Endothelial cell of umbilical vein (primary cell): Measurements from ENCODE around the gene FAM240B. TPM values are rescaled to one million over a fixed set of nuclear protein-coding genes. Genes with fewer than 3 reads are reported as not detected.

Experiments
- BruUV-seq: library from RNA; stranded (reverse); fragments of 400-500 nt; replicated peaks from 2 replicates; lab custom pipeline; 2021; lab: Mats Ljungman, UMichigan
- CTCF ChIA-PET: fragments of 300-600, 350-600 bp; sonication (Branson Sonifier 250); formaldehyde crosslinking; loops from one replicate; lab custom pipeline; 2021; ENCODE audit warnings: antibody characterized with exemption, inconsistent platforms; lab: Charles Lee
- POLR2A ChIA-PET: fragments of 300-600, 350-600 bp; sonication (Branson Sonifier 250); formaldehyde crosslinking; loops from one replicate; lab custom pipeline; 2021; ENCODE audit warnings: antibody characterized with exemption, inconsistent platforms; lab: Charles Lee
- DNase-seq: peaks from one replicate; pipeline ENCODE4 v3.0.0-alpha.2; 2011; ENCODE audit warnings: low read depth, low spot score
- FAIRE-seq: peaks from 2 replicates; lab custom pipeline; 2011; peaks lifted over from hg19 to GRCh38; lab: Jason Lieb, UNC
- H2AFZ ChIP-seq: 2 replicates; pipeline ENCODE4 v1.6.0; 2012; ENCODE audit warnings: low read depth, low read length, control low read depth, inconsistent platforms
- H3K27ac ChIP-seq: 2 replicates; pipeline ENCODE4 v1.5.1; 2011; ENCODE audit warnings: low read depth, mild to moderate bottlenecking, control low read depth, low read length, moderate library complexity; ENCODE audit not compliant: insufficient read depth
- H3K27me3 ChIP-seq, 2 experiments: 2 replicates each; pipeline versions ENCODE4 v1.6.0 to v1.6.1; 2011; ENCODE audit warnings: low read length in 2 of 2, mixed read lengths in 1 of 2; ENCODE audit not compliant: control insufficient read depth in 2 of 2, insufficient read depth in 2 of 2
- H3K36me3 ChIP-seq, 2 experiments: 2 replicates in 1 of 2; 3 replicates in 1 of 2; pipeline ENCODE4 v1.5.1; 2011; ENCODE audit warnings: low read length in 2 of 2, mild to moderate bottlenecking in 1 of 2, moderate library complexity in 1 of 2; ENCODE audit not compliant: control insufficient read depth in 2 of 2, insufficient read depth in 2 of 2; ENCODE audit errors: extremely low read depth in 1 of 2
- H3K4me1 ChIP-seq: 3 replicates; pipeline ENCODE4 v1.5.1; 2011; ENCODE audit warnings: mild to moderate bottlenecking, low read length; ENCODE audit not compliant: control insufficient read depth, insufficient read depth; ENCODE audit errors: extremely low read depth
- H3K4me2 ChIP-seq: 2 replicates; pipeline ENCODE4 v1.6.1; 2011; ENCODE audit warnings: low read length, control low read depth, mixed read lengths; ENCODE audit not compliant: insufficient read depth
- H3K4me3 ChIP-seq, 3 experiments: fragments of 200-600 bp in 1 of 3; sonication (generic), shearing (Covaris generic) in 1 of 3; replicated peaks in 1 of 3; 2 replicates each; pipeline ENCODE4 v1.5.1; 2011 to 2016; ENCODE audit warnings: control low read depth in 3 of 3, low read length in 3 of 3, mild to moderate bottlenecking in 2 of 3, inconsistent platforms in 1 of 3, low read depth in 1 of 3, moderate library complexity in 1 of 3; ENCODE audit not compliant: insufficient read depth in 1 of 3
- H3K79me2 ChIP-seq: 2 replicates; pipeline ENCODE4 v1.6.0; 2012; ENCODE audit warnings: low read length, inconsistent platforms; ENCODE audit not compliant: control insufficient read depth, insufficient read depth
- H3K9ac ChIP-seq: replicated peaks from 2 replicates; pipeline ENCODE3; 2011; ENCODE audit warnings: low read length, control low read depth; ENCODE audit not compliant: insufficient read depth; ENCODE audit errors: extremely low read depth
- H3K9me1 ChIP-seq: replicated peaks from 3 replicates; pipeline ENCODE4 v1.6.0; 2011; ENCODE audit warnings: mild to moderate bottlenecking, low read length; ENCODE audit not compliant: control insufficient read depth, insufficient read depth; ENCODE audit errors: extremely low read depth
- H3K9me3 ChIP-seq: replicated peaks from 2 replicates; pipeline ENCODE4 v1.5.1; 2012; ENCODE audit warnings: low read length, inconsistent platforms; ENCODE audit not compliant: control insufficient read depth, insufficient read depth
- H4K20me1 ChIP-seq: replicated peaks from 2 replicates; pipeline ENCODE3; 2011; ENCODE audit warnings: mild to moderate bottlenecking, low read length; ENCODE audit not compliant: control insufficient read depth, insufficient read depth; ENCODE audit errors: extremely low read depth
- CTCF ChIP-seq, 2 donors: IDR thresholded peaks; 1 replicate in 1 of 2; 2 replicates in 1 of 2; pipeline ENCODE4 v1.5.1; 2011; ENCODE audit warnings: low read length in 2 of 2, mild to moderate bottlenecking in 2 of 2, moderate library complexity in 2 of 2, control low read depth in 1 of 2, inconsistent platforms in 1 of 2, low read depth in 1 of 2; ENCODE audit not compliant: insufficient read depth in 1 of 2; ENCODE audit errors: extremely low read depth in 1 of 2
- EZH2 ChIP-seq: IDR thresholded peaks from 2 replicates; pipeline ENCODE4 v1.6.1; 2012; ENCODE audit warnings: borderline replicate concordance, low read depth, mild to moderate bottlenecking, moderate library complexity, low read length, inconsistent platforms; ENCODE audit not compliant: severe bottlenecking
- FOS ChIP-seq: IDR thresholded peaks from 2 replicates; pipeline ENCODE4 v1.6.1; 2011; ENCODE audit warnings: mild to moderate bottlenecking, low read length, moderate library complexity, borderline replicate concordance; ENCODE audit not compliant: insufficient read depth
- GATA2 ChIP-seq: IDR thresholded peaks from 2 replicates; pipeline ENCODE4 v1.7.0; 2011; ENCODE audit warnings: low read depth, mild to moderate bottlenecking, moderate library complexity, mixed read lengths, low read length; ENCODE audit not compliant: insufficient read length, insufficient read depth
- JUN ChIP-seq: IDR thresholded peaks from 2 replicates; pipeline ENCODE4 v1.6.1; 2011; ENCODE audit warnings: borderline replicate concordance, low read depth; ENCODE audit not compliant: insufficient read length, insufficient read depth
- MAX ChIP-seq: IDR thresholded peaks from 2 replicates; pipeline ENCODE4 v1.6.1; 2011; ENCODE audit not compliant: insufficient read depth, insufficient read length
- MYC ChIP-seq: IDR thresholded peaks from one replicate; pipeline ENCODE4 v1.6.1; 2011; ENCODE audit warnings: mild to moderate bottlenecking, low read depth, low read length
- POLR2A ChIP-seq: IDR thresholded peaks from 2 replicates; pipeline ENCODE4 v1.6.1; 2012; ENCODE audit warnings: low read depth, mild to moderate bottlenecking, control low read depth, low read length
- POLR2AphosphoS5 ChIP-seq: IDR thresholded peaks from 2 replicates; pipeline ENCODE4 v1.6.1; 2012; ENCODE audit warnings: low read depth, mild to moderate bottlenecking, control low read depth, low read length, moderate library complexity; ENCODE audit not compliant: insufficient read depth
- dilution Hi-C: fragments of 300-500 bp; cut with MboI; formaldehyde crosslinking; loops from one replicate; pipeline ENCODE4 v1.15.0; 2019; ENCODE audit warnings: low sequenced_read_pairs; ENCODE audit not compliant: extremely low pct_ligation_motif_present
- intact Hi-C: fragments of 100-400 bp; cut with micrococcal nuclease; formaldehyde crosslinking; loops from one replicate; pipeline ENCODE4 v1.10.0; 2022
- polyA plus RNA-seq, 4 experiments: library from polyadenylated mRNA; depleted of rRNA in 3 of 4; stranded (reverse) in 3 of 4; unstranded in 1 of 4; fragments of >200 nt; gene quantifications; 2 replicates each; pipeline versions ENCODE4 v1.2.1 to v1.2.3, GENCODE V29; 2011 to 2012; ENCODE audit warnings: missing spikeins in 1 of 4
- total RNA-seq: library from RNA; stranded (reverse); gene quantifications from 2 replicates; pipeline ENCODE4 v1.2.3, GENCODE V29; 2021

The FAM240B gene
- total and polyA plus RNA-seq, 2 donors (not counting 3 experiments of a cell fraction or from before 2014, with no cell fraction given), result not detected

GRCh38 chr9:38687389-38687842, 32.5 kb downstream of the FAM240B start:
- dilution Hi-C loops, result no loop called here
- no peak overlapping the region for H3K27ac ChIP-seq
- H3K36me3 ChIP-seq, result no peaks in the 10 kb centered on the region
- H3K4me3 ChIP-seq, result peak overlapping the region in 1 of 3 experiments; percentile 13
- FAIRE-seq (peak; percentile 24), DNase-seq (no peak)
- POLR2A ChIA-PET, result no interaction called here
- H2AFZ ChIP-seq, result peak overlapping the region; percentile 87
- CTCF ChIA-PET, result interaction anchor here (1.5 kb wide), 1 partner anchor 10 kb away, joined by 4 read pairs; no protein-coding TSS in a partner anchor
- no peak overlapping the region for H3K9ac ChIP-seq
- intact Hi-C loops, result no loop called here
- no TSS peak for BruUV-seq
- H3K4me1 ChIP-seq, result peaks cover 13% of the 10 kb centered on the region
- H3K9me3 ChIP-seq, result no peaks in the 10 kb centered on the region
- no peaks in the 10 kb centered on the region for H3K79me2 ChIP-seq
- no peaks in the 10 kb centered on the region for H4K20me1 ChIP-seq
- no peaks in the 10 kb centered on the region for H3K27me3 ChIP-seq
- no peak for TF ChIP-seq POLR2AphosphoS5
- no peak for TF ChIP-seq CTCF (IDR thresholded peaks at IDR 0.05; ENCODE audit: extremely low read depth in 1 of 2, insufficient read depth in 1 of 2, low read depth in 1 of 2, low read length in 2 of 2)
- no peak for TF ChIP-seq EZH2
- no peak for TF ChIP-seq FOS
- no peak for TF ChIP-seq POLR2A
- TF ChIP-seq MYC, result no peak
- no peak for TF ChIP-seq JUN
- no peak for TF ChIP-seq MAX
- TF ChIP-seq GATA2, result no peak
- no peaks in the 10 kb centered on the region for H3K9me1 ChIP-seq
- H3K4me2 ChIP-seq, result peak overlapping the region; percentile 40
